BE2C (cell line): ENCODE measurements around the gene ATP5PB.

Experiments
- DNase-seq: peaks from one replicate; pipeline ENCODE4 v3.0.0-alpha.2; 2020
- H3K27me3 ChIP-seq: fragments of 250-450 bp; sonication (Bioruptor Pico); 2 replicates; pipeline ENCODE4 v1.5.1; 2020; ENCODE audit warnings: mild to moderate bottlenecking
- H3K36me3 ChIP-seq: fragments of 250-450 bp; sonication (Bioruptor Pico); 2 replicates; pipeline ENCODE4 v1.5.1; 2020; ENCODE audit warnings: mild to moderate bottlenecking
- H3K4me1 ChIP-seq: fragments of 250-450 bp; sonication (Bioruptor Pico); 2 replicates; pipeline ENCODE4 v1.5.1; 2020
- H3K4me3 ChIP-seq: 2 replicates; pipeline ENCODE4 v1.5.1; 2011; ENCODE audit warnings: low read depth, low read length
- H3K9me3 ChIP-seq: fragments of 250-450 bp; sonication (Bioruptor Pico); 2 replicates; pipeline ENCODE4 v1.5.1; 2020
- TF ChIP-seq, protein P1 (sequence below): IDR thresholded peaks from 2 replicates; pipeline ENCODE4 v1.5.1; 2012; ENCODE audit warnings: mild to moderate bottlenecking, low read depth, low read length

ATP5PB gene

DNA sequence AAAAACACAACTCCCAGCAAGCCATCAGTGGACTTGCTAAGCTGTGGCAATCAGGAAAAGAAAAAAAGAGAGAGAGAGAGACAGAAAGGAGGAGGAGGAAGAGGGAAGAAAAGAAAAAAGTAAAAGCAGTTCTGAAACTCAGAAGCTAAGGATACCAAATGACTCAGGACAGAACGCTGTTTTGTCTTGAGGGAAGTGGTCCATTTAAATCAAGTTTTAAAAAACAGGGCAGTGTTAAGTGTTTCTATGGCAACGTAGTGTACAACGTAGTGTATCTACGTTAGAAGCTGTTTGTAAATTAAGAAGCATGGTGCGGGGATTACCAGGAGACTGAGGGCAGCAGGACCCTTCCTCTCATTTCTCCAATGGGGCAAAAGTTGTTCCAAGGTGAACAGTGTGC is 48.3 kb downstream of the ATP5PB start:
- Histone ChIP-seq H3K27me3 (peaks cover 15% of the 10 kb centered on the region), H3K36me3 (no peaks in the 10 kb centered on the region), H3K4me1 (no peaks in the 10 kb centered on the region), H3K4me3 (no peak overlapping the region), H3K9me3 (no peaks in the 10 kb centered on the region; the same call in 1 of the 2 replicates)
- no peak for DNase-seq
- TF ChIP-seq, protein P1, sequence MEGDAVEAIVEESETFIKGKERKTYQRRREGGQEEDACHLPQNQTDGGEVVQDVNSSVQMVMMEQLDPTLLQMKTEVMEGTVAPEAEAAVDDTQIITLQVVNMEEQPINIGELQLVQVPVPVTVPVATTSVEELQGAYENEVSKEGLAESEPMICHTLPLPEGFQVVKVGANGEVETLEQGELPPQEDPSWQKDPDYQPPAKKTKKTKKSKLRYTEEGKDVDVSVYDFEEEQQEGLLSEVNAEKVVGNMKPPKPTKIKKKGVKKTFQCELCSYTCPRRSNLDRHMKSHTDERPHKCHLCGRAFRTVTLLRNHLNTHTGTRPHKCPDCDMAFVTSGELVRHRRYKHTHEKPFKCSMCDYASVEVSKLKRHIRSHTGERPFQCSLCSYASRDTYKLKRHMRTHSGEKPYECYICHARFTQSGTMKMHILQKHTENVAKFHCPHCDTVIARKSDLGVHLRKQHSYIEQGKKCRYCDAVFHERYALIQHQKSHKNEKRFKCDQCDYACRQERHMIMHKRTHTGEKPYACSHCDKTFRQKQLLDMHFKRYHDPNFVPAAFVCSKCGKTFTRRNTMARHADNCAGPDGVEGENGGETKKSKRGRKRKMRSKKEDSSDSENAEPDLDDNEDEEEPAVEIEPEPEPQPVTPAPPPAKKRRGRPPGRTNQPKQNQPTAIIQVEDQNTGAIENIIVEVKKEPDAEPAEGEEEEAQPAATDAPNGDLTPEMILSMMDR = no peak

DNA sequence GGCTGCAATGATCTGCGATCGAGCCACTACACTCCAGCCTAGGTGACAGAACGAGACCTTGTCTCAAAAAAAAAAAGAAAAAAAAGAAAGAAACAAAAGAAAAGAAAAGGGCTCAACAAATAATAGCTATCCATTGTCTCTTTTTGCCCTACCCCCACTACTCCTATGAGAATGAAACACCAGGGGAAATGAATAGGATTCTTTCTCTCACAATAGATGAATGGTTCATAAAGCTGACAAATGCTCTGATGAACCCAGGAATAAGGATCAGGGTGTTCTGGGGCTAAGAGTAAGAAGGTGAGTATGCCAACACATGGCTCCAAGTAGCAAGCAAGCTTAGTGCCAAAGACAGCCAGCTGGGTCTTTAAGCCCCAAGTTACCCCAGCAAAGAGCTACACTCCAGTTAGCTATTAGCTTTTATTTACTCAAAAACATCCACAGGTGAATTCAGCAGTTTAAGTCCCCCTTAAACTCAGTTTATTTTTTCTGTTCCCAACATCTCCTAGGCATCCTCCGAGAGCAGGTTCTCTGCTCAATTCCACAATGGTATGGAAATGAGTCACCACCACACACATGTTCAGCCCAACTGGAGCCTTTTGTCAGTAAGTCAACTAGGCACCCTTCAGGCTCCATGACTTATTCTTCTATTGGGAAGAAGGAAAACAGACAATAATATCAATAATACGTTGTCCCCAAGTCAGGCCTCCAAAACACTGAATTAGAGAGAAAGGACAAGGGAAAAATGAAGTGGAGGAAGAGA is 49.9 kb downstream of the ATP5PB start:
- Histone ChIP-seq H3K27me3 (peaks cover 9% of the 10 kb centered on the region), H3K4me3 (no peak overlapping the region), H3K4me1 (no peaks in the 10 kb centered on the region), H3K9me3 (no peaks in the 10 kb centered on the region; the same call in 1 of the 2 replicates), H3K36me3 (no peaks in the 10 kb centered on the region)
- TF ChIP-seq, protein P1 = no peak
- no peak for DNase-seq

DNA sequence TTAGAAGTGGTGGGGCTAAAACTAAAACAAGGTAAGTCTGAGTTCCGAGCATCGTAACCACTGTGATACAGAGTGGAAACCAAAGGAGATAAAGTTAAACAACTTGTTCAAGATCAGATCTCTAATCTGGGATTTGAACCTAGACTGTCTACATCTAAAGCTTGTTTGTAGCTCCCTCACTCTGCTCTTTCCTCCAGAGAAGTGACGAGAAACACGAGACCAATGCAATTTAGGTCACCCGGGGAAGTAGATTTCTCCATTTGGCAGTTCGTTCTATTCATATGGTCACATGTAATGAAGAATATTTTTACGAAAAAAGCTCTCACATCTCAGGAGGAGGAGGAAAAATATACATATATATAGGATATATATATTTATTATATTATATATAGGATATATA is 52.4 kb downstream of the ATP5PB start:
- TF ChIP-seq, protein P1 = no peak
- Histone ChIP-seq H3K4me1 (no peaks in the 10 kb centered on the region), H3K27me3 (0 out of 2 replicates have a peak, but pooled peaks cover 2% of the 10 kb centered on the region), H3K4me3 (no peak overlapping the region), H3K9me3 (no peaks in the 10 kb centered on the region), H3K36me3 (no peaks in the 10 kb centered on the region)
- no peak for DNase-seq

DNA sequence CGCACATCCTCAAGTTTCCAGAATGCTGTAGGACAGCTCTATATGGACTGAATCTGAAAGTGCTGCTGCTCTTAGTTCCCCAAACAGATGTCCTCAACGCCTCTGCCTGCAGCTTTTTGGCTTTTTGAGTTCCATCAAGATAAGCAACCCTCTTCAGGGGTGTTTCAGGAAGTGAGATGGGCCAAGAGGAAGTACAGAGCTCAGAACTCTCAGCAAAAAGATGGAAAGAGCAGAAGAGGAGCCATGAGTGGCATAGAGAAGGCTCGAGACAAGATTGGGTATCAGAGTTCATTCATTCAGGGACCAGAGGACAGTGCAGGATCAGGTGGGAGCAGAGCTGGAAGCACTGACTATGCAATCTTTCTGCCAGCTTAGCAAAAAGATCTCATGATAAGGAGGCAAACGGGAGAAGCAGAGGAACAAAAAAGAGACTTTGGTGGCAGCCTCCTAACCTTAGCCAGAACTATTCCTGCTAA is 54.4 kb downstream of the ATP5PB start, which contains the start of the genes ADORA3 and TMIGD3:
ADORA3 (minus strand) TSS at position 49 of the 476 bp plus-strand sequence. CDS start 279 bp downstream, outside the sequence.
TMIGD3 (minus strand) TSS at position 49 of the 476 bp plus-strand sequence. CDS start 279 bp downstream, outside the sequence.
- no peak within 1 kb of the TSS for H3K4me3 ChIP-seq
- no peaks in the 10 kb centered on the region for H3K36me3 ChIP-seq
- TF ChIP-seq, protein P1 = no peak
- H3K9me3 ChIP-seq = no peaks in the 10 kb centered on the region
- no peak for DNase-seq
- no peaks in the 10 kb centered on the region for H3K4me1 ChIP-seq
- H3K27me3 ChIP-seq = 0 out of 2 replicates have a peak, but pooled peaks cover 2% of the 10 kb centered on the region

DNA sequence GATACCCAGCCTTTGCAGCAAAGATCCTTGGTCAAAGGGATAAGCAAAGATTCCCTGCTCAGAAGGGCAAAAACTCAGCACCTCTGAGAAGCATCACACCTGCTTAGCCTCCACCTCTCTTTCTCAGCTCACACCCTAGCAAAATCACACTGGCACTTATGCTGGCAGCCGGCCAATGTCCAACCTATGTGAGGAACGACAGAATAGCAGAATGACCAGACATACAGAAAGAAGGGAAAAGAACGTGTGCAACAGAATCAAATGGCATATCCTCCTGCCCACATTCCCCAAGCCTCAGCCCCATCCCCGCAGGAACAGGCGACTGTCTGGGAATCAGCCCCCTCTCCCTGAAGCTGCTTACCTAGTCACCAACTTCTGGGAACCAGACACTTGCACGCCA is 54.8 kb downstream of the ATP5PB start:
- no peak overlapping the region for H3K4me3 ChIP-seq

More for the DNA sequence above, 54.8 kb downstream of the ATP5PB start:
- no peak for DNase-seq
- Histone ChIP-seq H3K9me3 (no peaks in the 10 kb centered on the region), H3K36me3 (no peaks in the 10 kb centered on the region), H3K27me3 (0 out of 2 replicates have a peak, but pooled peaks cover 2% of the 10 kb centered on the region), H3K4me1 (no peaks in the 10 kb centered on the region)
- TF ChIP-seq, protein P1 = no peak
